Stromal cell of bone marrow (primary cell): ENCODE data around the gene ABCC12.
"Not testable (repeated sequence)": the region's sequence is repeated elsewhere in the genome, so short reads cannot be mapped to it uniquely, and the experiment has no call there.

Source experiments
- DNase-seq: peaks from one replicate; pipeline ENCODE4 v3.0.0-alpha.2; 2012; ENCODE audit warnings: low read depth

The ABCC12 gene

DNA sequence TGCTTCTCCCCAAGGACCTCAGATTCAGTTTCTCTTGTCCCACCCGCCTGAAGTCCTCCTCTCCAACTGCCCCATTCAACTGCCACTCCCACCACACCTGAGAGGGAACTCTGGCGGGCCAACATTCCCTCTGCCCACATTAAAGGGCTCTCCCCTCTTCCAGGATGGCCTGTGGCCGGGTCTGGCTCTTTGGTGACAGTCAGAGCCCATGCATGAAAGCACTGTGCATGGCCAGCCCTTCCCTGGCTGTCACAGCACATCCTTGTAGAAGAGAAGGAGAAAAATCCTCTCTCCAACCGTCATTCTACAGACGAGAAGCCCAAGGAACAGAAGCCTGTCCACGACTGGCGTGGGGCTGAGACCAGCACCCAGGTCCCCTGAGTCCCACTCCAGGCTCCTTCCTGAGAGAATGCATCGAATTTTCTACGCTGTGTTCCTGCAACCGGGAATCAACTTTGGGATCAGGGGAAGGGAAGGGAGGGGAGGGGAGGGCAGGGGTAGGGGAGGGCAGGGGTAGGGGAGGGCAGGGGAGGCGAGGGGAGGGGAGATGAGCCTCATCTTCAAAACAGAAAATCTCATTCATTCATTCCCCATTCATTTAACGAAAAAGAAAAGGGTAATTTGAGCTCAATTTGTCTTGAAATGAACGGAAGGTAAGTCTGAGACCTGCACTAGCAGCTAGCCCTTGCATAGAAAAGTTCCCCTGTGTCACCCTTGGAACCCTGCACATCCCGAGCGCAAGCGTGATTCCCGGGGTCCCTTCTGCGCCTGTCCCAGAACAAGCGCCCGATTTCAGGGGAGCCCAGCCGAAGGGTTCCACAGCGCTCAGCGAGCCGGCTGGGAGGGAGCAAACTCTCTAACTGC is at the start of gene ABCC12:
Gene ABCC12, minus strand, starts transcription at position 68 of the 864 bp plus-strand sequence. CDS start 9,569 bp downstream, outside the sequence.
- DNase-seq, result no peak

DNA sequence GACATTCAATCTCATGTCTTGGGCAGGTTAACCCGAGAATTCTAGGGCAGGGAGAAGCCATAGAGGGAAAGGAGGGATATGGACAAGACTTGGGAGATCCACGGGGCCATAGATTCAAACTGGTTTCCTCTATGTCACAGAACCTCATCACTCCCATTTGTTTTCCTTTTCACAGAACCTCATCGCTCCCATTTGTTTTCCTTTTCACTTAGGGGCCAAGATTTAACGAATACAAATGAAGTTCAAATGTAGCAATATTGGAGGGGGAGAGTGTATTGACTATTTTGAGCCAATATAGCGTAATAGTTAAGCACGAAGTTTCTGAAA is 49.0 kb upstream of the ABCC12 start:
- DNase-seq, result no peak

DNA sequence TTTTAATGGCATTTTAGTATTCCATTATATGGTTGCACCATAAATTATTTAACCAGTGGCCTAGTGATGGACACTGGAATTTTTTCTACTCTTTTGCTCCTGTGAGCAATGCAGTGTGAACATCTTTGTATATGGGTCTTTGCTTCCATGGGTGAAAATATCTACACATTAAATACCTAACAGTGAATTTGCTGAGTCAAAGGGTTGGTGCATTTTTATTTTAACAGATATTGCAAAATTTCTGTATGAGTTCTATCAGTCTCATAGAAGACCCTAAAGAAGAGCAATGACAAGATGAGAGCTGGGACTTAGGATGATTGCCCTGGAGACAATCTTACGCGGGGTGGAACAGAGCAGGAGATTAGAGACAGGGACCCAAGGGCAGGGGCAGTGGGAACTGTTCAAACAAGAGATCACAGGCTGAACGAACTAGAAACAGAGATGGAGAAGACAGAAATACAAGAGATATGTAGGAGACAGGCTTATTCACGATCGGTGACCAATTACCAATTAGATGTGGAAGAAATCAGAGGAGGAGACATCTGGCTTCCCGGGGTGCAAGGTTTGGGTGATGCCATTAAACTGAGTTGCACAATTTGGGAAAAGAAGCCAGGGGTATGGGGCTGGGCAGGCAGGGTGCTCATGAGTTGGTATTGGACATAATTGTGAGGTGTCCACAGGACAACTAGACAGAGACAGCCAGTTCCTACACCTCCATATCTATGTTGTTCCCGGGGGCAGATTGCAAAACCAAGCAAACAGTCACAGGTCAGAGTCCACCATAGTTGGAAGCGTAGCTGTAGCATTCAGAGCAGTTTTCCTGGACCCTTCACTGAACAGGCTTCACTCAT is 48.4 kb upstream of the ABCC12 start:
- DNase-seq, result no peak

DNA sequence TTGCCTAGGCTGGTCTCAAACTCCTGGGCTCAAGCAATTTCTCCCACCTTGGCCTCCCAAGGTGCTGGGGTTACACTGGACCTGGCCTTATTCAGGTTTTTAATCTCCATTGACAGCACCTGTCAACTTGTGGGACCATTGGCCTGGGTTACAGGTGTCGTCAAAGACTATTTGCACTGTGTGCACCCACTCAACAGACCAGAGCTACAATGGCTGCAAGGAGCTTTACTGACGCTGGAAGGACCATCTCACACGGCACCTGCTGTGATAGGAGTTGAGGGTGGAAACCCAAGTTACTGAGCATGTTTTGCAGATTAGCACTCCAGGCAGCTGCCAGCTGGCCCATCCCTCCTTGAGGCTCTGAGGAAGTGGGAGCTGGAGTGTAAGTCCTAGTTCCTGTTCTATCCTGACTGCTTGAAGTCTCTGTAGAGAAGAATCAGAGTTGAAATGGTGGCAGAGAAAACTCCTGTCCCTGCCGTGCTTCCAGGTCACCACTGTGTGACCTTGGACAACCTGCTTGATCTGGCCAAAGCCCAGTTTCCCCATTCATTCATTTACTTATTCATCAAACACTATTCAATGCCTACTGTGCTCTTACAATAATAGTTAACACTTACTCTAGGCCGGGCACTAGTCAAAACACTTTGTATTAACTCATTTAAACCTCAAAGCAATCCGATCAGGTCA is 45.9 kb upstream of the ABCC12 start:
- DNase-seq, result no peak

GRCh38 chr16:48197294-48197693 is 41.5 kb upstream of the ABCC12 start:
- DNase-seq, result no peak

- DNase-seq, result no peak
Measured at GRCh38 chr16:48194828-48195556, 39.2 kb upstream of the ABCC12 start.

GRCh38 chr16:48193846-48194245 is 38.1 kb upstream of the ABCC12 start:
- DNase-seq, result no peak

GRCh38 chr16:48188449-48189102 is 32.8 kb upstream of the ABCC12 start:
- DNase-seq, result no peak

GRCh38 chr16:48187779-48188178 is 32.0 kb upstream of the ABCC12 start:
- DNase-seq, result no peak

DNA sequence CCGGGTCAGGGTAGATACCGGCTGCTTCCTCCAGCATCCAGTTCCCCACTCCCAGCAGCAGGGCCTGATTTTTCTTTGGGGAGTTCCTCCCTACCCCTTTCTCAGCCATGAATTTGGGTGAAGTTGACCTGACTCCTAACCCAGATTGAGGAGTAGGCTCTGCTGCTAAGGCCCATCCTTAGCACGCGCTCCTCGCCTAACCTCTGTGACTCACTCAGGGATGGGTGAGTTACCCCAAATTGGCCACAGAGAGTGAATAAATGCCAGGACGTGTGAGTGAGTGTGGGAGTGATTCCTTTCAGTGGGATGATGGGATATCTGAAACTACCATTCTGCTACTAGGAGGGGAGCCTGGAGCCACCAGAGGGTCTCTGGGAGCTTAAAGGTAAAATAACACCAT is 28.9 kb upstream of the ABCC12 start:
- peak; percentile 21 for DNase-seq

- DNase-seq, result no peak
Measured at GRCh38 chr16:48182979-48183537, 27.3 kb upstream of the ABCC12 start.

DNA sequence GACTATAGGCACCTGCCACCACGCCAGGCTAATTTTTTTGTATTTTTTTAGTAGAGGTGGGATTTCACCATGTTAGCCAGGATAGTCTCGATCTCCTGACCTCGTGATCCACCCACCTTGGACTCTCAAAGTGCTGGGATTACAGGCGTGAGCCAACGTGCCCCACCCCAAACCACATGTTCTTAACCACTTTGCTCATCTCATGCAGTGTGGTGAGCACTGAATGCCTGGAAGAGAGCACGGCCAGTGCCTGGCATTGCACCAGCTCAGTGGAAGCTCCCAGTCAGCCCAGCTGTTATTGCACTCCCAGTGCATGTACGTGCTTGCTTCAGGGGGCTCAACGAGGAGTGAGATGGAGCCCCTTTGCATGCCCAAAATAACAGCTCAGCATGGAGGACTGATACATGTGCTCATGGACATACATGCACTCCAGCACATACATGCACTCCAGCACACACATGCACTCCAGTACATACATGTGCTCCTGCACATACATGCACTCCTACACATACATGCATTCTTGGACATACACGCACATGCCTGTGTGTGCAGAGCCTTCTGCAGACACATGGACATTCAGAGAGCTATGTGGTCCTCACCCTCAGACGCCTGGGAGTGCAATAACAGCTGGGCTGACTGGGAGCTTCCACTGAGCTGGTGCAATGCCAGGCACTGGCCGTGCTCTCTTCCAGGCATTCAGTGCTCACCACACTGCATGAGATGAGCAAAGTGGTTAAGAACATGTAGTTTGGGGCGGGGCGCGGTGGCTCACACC is 26.1 kb upstream of the ABCC12 start:
- not testable (repeated sequence) for DNase-seq

DNA sequence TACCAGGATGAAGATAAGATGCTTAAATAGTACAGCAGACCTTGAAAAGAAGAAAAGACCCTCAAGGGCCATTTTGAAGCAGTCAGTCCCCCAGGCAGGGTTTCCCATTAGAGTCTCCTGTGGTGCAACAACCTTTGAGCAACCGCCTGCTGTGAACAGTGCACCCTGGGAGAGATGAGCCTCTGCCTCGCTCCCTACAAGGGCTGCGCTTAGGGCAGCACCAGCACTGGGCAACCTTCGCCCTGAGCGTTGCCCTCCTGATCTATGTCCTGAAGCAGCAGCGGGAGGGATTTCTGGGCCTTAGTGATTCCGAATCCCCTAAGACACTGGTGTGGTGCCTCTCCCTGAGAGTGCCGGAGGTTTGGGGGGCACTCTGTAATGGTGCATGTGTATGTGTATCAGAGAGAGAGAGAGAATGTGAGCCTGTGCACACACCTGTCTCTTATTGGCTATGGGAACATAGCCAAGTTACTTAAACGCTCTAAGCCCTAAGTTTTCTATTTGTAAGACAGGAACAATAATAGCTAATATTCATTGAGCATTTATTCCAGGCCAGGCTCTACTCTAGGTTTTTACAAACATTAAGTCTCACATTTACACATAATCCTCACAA is 25.2 kb upstream of the ABCC12 start:
- no peak for DNase-seq

DNA sequence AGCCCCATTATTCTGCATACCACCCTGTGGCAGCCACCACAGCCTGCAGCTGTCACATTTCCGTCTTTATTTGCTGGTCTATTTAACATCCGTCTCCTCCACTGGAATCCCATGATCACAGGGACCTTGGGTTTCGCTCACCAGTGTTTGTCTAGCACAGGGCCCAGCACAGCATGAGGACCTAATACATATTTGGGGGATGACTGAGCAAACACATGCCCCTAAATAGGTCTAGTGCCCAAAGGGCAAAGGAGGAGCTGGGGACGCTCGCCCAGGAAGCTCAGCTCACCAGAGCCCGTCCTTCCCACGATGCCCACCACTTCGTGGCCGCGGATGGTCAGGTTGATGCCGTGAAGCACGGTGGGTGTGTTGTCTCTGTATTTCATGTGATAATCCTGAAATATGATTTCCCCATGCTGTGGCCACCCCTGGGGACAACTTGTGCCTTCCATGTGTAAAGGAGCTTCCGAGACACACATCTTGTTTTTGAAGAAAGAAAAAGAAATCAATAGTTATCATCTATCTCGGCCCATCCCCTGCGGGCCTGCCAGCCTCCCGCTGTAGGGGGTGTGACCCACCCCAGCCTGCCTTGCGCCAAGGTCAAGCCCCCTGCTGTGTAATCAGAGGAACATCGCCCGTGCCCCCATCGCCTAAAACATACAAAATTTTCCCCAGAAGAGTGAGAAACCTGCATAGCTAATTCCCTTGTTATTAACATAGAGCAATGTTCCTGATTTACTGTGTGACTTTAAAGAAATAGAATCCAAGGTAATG is 21.0 kb upstream of the ABCC12 start:
- DNase-seq, result no peak

DNA sequence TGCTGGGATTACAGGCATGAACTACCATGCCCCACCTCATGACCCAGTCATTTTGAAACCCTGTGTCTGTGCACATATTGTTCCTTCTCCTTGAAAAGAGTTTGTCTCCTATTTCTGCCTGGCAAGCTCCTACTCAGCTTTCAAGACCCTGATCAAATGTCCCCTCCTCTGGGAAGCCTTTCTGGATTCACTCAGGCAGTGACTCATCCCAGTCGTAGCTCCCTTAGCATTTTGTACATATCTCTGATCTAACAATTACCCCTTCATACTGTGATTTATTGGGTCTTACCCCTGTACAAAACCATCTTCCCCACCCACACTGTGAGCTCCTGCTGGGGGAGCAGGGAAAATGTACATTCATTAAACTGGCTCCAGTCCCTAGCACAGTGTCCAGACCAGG is 18.1 kb upstream of the ABCC12 start:
- no peak for DNase-seq

- no peak for DNase-seq
Measured at GRCh38 chr16:48172682-48173081, 16.9 kb upstream of the ABCC12 start.

- DNase-seq, result no peak
Measured at GRCh38 chr16:48169896-48170295, 14.1 kb upstream of the ABCC12 start.

DNA sequence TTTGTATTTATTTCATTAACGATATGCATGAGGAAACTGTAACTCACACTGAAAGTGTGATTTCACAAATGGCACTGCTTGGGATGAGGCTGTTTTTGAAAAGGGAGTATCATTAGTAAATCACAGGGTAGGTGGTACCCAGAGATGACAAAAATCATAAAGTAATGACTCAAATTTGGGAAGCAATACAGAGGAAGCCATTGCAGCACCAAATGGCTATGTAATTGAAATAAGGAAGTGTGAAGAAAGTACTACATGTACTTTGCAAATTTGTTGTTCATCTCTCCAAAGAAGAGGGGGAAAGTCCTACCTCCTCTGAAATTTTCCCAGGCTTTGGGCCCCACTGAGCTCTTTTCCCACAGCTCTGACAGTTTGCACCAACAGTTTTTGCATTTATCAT is 12.3 kb upstream of the ABCC12 start:
- DNase-seq, result no peak

GRCh38 chr16:48166617-48167016 is 10.8 kb upstream of the ABCC12 start:
- DNase-seq, result not testable (repeated sequence)
